Progenitor cell of endocrine pancreas (in vitro differentiated cells): ENCODE data around the gene KCNMB2. TPM values are rescaled to one million over a fixed set of nuclear protein-coding genes. Genes with fewer than 3 reads are reported as not detected.

Experiments
- DNase-seq: peaks from one replicate; pipeline ENCODE4 v3.0.0; 2021; ENCODE audit warnings: low spot score; ENCODE audit not compliant: unreplicated experiment
- H3K27ac Mint-ChIP-seq: 2 replicates; pipeline ENCODE4 v1.8.0; 2021; ENCODE audit warnings: mild to moderate bottlenecking, moderate library complexity, mixed read lengths
- H3K27me3 Mint-ChIP-seq: 2 replicates; pipeline ENCODE4 v1.8.0; 2021; ENCODE audit warnings: mixed read lengths
- H3K36me3 Mint-ChIP-seq: 2 replicates; pipeline ENCODE4 v1.8.0; 2022; ENCODE audit warnings: mixed read lengths; ENCODE audit not compliant: insufficient read depth
- H3K4me1 Mint-ChIP-seq: 2 replicates; pipeline ENCODE4 v1.8.0; 2021; ENCODE audit warnings: low read depth, mixed read lengths
- H3K4me3 Mint-ChIP-seq: 2 replicates; pipeline ENCODE4 v1.8.0; 2021; ENCODE audit warnings: low read depth, mild to moderate bottlenecking, moderate library complexity, mixed read lengths
- H3K9me3 Mint-ChIP-seq: 2 replicates; pipeline ENCODE4 v1.8.0; 2021; ENCODE audit warnings: low read depth, mixed read lengths
- CTCF ChIP-seq: fragments of 200-600 bp; sonication (generic); IDR thresholded peaks from one replicate; pipeline ENCODE4 v1.5.0; 2021; ENCODE audit warnings: antibody characterized with exemption, mild to moderate bottlenecking; ENCODE audit not compliant: unreplicated experiment
- total RNA-seq: library from RNA; stranded (reverse); gene quantifications from 2 replicates; pipeline ENCODE4 v1.2.1, GENCODE V29; 2021

KCNMB2 gene
- total RNA-seq, 1 donor from 2014 or later, result not detected

DNA sequence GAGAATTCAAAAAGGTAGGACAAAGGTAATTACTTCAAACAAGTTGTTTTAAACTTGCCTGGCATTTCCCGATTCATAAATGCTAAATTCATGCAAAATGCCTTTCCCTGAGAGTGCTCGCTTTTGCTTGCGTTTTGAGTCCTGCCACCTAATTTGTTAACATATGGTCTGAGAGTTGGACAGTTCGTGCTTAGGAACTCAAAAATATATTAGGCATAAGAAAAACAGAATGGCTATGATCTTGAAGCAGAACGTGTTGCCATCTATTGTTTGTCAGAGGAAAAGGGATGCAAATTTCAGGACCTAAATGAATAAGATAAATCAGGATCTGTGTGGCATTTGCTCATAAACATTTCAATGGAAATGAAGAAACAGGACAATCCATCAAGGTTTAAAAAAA lies 339.6 kb downstream of the KCNMB2 start:
- H3K4me1 Mint-ChIP-seq, result peaks cover 6% of the 10 kb centered on the region
- no peaks in the 10 kb centered on the region for H3K36me3 Mint-ChIP-seq
- DNase-seq, result no peak
- no peak overlapping the region for H3K4me3 Mint-ChIP-seq
- H3K9me3 Mint-ChIP-seq, result peaks cover 6% of the 10 kb centered on the region
- no peak for TF ChIP-seq CTCF
- H3K27ac Mint-ChIP-seq, result no peak overlapping the region
- H3K27me3 Mint-ChIP-seq, result no peaks in the 10 kb centered on the region

DNA sequence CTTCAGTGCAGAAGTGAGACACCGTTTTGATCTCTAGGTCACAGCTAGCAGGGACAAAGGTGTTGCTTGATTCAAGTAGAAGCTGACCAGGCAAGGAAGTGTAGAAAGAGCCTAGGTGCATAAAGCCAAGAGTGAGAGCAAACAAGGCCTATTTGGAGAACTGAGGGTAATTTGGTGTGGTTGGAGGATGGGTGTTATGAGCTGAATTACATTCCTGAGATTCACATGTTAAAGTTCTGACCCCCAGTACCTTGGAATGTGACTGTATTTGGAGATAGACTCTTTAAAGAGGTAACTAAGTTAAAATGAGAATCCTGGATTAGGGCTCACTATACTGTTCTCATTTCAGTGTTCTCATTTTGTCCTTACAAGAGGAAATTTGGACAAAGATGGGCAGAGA lies 344.0 kb downstream of the KCNMB2 start:
- no peak for TF ChIP-seq CTCF
- Mint-ChIP-seq H3K4me1 (peaks cover 6% of the 10 kb centered on the region), H3K36me3 (no peaks in the 10 kb centered on the region), H3K27ac (no peak overlapping the region), H3K9me3 (peaks cover 21% of the 10 kb centered on the region), H3K27me3 (no peaks in the 10 kb centered on the region), H3K4me3 (no peak overlapping the region)
- no peak for DNase-seq
